Right kidney (tissue), 1 donor: Measurements from ENCODE around the gene INPPL1.
A peak's percentile ranks its signal among the peaks of the same experiment; 100 is the strongest.

Source experiments
- DNase-seq: peaks from one replicate; pipeline ENCODE4 v3.0.0-alpha.2; 2016

INPPL1 gene

GRCh38 chr11:72208281-72208680, 16.3 kb upstream of the INPPL1 start:
- DNase-seq, result no peak

GRCh38 chr11:72209101-72209500, 15.5 kb upstream of the INPPL1 start:
- no peak for DNase-seq

- DNase-seq, result no peak
These were observed 7.9 kb upstream of the INPPL1 start, which contains the start of gene FOLR2 for GRCh38 chr11:72216638-72217037. FOLR2 (plus strand) TSS chr11:72216794; CDS start chr11:72218585, 1,791 bp downstream.

- no peak for DNase-seq
These were observed 6.7 kb upstream of the INPPL1 start for GRCh38 chr11:72217841-72218240.

- no peak for DNase-seq
These were observed 6.3 kb upstream of the INPPL1 start for GRCh38 chr11:72218251-72218745.

- no peak for DNase-seq
These were observed 3.7 kb upstream of the INPPL1 start for GRCh38 chr11:72220696-72221363.

GRCh38 chr11:72221386-72222075, 3.0 kb upstream of the INPPL1 start:
- DNase-seq, result no peak

- DNase-seq, result no peak
These were observed 2.3 kb upstream of the INPPL1 start for GRCh38 chr11:72222106-72222891.

GRCh38 chr11:72222907-72223614, 1.5 kb upstream of the INPPL1 start:
- peak; percentile 98 for DNase-seq

- peak; percentile 91 for DNase-seq
These were observed 678 bp upstream of the INPPL1 start for GRCh38 chr11:72223615-72224563.

GRCh38 chr11:72225411-72225951, 914 bp downstream of the INPPL1 start:
- DNase-seq, result no peak

GRCh38 chr11:72226701-72227100, 2.1 kb downstream of the INPPL1 start:
- no peak for DNase-seq

- DNase-seq, result no peak
These were observed 3.0 kb downstream of the INPPL1 start for GRCh38 chr11:72227316-72228228.

- DNase-seq, result no peak
These were observed 3.8 kb downstream of the INPPL1 start for GRCh38 chr11:72228229-72228843.

- no peak for DNase-seq
These were observed 4.3 kb downstream of the INPPL1 start for GRCh38 chr11:72228844-72229231.

- no peak for DNase-seq
These were observed 4.9 kb downstream of the INPPL1 start for GRCh38 chr11:72229336-72229924.

GRCh38 chr11:72229925-72230763, 5.6 kb downstream of the INPPL1 start:
- DNase-seq, result no peak
